HG03520 (cell line): Measurements from ENCODE around the gene RIMS3.
"Not testable (repeated sequence)": the region's sequence is repeated elsewhere in the genome, so short reads cannot be mapped to it uniquely, and the experiment has no call there.

Source experiments
- ATAC-seq: cut with Tn5 transposase; IDR thresholded peaks from one replicate; pipeline ENCODE4 v1.9.1; 2021; ENCODE audit warnings: mild to moderate bottlenecking, moderate library complexity; ENCODE audit not compliant: unreplicated experiment

Gene RIMS3

DNA sequence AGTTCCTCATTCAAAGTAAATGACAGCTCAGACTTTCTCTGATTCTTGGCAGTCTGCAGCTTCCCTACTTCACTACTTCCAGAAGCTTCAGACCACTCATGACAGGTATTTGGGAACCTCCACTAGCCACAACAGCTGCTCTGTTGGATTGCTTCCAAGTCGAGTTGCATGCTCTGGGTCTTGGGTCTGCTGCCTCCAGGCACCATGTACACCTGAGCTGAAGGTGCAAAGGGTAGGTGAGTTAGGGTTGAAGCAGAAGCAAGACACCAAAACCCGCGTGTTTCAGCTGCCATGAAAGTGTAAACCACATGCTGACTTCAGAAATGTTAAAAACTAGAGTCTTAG is 71.3 kb downstream of the RIMS3 start:
- ATAC-seq = no peak

DNA sequence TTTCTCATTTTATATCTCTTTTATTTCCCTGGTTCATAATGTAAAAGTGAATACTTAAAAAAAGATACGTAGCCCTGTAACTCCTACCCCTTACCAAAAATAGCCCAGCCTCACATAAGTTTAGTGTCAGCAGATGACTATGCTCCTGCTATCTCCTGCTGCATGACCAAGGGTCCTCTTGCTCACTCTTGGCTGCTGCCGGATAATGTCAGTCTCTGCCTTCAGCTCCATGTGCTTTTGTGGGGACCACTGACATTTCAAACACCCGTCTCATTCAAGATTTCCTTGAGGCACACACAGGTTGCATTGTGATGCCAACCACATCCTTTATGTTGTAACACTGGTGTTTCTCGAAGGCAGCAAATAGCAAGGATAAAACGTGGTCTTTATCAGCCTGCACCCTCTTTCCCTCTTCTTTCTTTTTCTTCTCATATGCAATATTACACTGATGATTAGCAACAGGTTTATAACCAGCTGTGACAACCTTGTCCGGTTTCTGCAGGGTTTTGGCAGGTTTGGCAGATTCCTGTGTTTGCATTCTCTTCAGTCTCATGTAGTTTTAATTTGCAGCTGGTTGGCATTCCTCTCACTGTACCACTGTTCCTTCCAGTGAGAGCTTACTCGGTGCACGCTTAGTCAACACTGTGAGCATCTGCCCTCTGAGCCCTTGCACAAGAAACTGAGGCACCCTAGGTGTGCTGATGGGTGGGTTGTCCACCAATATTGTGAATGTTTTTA is 71.9 kb downstream of the RIMS3 start:
- no peak for ATAC-seq

DNA sequence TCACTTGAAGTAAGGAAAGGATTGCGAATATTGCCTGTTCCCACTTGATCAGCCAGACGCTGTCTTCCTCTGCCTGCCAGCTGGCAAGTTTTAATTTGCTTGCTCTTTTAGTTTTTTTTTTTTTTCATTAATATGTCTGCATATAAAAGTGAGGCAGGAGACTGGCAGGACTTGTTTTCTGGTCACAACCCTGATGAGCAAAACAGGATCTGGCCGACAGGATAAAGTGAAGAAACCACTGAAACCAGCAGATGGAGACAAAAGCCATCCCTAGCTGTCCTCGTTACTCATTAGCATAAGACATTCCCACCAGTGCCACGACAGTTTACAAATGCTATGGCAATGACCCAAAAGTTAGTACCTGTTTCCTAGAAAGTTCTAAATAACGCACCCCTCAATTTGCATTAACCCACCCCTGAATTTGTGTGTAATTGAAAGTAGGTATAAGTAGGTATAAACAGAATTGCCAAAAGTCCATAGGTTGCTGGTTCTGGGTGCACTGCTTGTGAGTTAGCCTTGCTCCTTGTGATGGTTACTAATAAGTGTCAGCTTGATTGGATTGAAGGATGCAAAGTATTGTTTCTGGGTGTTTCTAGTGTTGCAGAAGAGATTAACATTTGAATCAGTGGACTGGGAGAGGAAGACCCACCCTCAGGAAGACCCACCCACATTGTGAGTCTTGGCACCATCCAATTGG is 73.2 kb downstream of the RIMS3 start:
- no peak for ATAC-seq

DNA sequence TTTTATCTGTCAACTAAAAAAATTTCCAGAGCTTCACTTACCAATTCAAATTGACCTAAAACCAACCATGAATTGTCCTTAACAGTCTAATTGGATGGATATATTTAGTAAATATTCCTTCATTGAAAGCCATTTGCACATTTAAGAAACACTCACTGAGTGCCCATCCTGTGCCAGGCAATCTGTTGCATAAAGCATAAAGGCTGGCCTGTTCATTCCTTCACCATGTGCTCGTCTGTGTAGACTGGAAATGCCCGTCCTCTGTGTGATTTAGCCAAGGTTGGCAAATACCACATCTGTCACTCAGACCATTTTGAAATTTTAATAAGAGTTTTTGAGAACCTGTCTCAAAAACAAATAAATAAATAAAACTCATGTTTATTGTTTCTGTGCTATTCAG is 76.9 kb downstream of the RIMS3 start:
- no peak for ATAC-seq

DNA sequence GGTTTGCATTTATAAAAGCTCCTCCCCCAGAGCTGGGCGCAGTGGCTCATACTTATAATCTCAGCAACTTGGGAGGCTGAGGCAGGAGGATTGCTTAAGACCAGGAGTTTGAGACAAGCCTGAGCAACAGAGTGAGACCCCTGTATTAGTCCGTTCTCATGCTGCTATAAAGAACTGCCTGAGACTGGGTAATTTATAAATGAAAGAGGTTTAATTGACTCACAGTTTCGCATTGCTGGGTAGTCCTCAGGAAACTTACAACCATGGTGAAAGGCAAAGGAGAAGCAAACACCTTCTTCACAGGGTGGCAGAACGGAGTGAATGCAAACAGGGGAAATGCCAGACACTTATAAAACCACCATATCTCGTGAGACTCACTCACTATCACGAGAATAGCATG is 81.5 kb downstream of the RIMS3 start:
- ATAC-seq = no peak

DNA sequence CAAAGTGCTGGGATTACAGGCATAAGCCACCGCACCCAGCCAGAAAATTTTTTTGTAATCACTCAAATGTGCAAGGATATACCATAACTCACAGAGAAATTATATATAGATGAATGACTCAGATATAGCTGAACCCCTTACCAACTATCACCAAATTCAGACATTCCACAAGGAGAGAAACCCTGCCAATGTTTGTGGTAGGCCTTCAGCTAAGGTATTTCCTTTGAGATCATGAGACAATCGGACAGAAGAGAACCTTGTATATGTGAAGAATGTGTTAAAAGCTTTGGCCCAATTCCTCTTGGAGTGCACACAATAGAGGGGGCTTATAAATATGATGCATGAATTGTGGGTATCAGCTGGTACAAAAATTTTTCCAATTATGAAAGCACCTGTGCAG is 83.4 kb downstream of the RIMS3 start:
- ATAC-seq = no peak

DNA sequence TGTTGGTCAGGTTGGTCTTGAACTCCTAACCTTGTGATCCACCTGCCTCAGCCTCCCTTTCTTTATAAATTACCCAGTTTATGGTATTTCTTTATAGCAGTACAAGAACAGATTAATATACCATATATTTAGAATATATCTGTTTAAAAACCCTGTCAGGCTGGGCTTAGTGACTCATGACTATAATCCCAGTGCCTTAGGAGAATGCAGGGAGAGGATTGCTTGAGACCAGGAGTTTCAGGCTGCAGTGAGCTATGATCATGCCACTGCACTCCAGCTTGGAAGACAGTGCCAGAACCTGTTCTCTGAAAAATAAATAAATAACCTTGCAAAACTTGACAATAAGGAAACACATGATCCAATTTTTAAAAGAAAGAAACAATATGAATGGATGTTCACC is 90.1 kb downstream of the RIMS3 start:
- ATAC-seq = no peak

DNA sequence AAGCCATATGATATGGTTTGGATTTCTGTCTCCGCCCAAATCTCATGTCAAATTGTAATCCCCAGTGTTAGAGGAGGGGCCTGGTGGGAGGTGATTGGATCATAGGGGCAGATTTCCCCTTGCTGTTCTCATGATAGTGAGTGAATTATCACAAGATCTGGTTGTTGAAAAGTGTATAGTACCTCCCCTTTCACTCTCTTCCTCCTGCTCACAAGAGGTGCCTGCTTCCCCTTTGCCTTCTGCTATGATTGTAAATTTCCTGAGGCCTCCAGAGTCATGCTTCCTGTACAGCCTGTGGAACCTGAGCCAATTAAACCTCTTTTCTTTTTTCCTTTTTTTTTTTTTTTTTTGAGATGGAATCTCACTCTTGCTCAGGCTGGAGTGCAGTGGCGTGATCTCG is 90.7 kb downstream of the RIMS3 start:
- not testable (repeated sequence) for ATAC-seq
